HFFc6 (cell line): Measurements from ENCODE around the gene OSBPL5. TPM values are rescaled to one million over a fixed set of nuclear protein-coding genes. Genes with fewer than 3 reads are reported as not detected.
"Not testable (repeated sequence)": the region's sequence is repeated elsewhere in the genome, so short reads cannot be mapped to it uniquely, and the experiment has no call there.

ENCODE experiments used
- DNase-seq: peaks from one replicate; pipeline ENCODE4 v3.0.0-alpha.2; 2018
- H3K27ac Mint-ChIP-seq: 2 replicates; pipeline ENCODE4 v1.8.0; 2020; ENCODE audit warnings: mild to moderate bottlenecking, mixed read lengths
- H3K27me3 Mint-ChIP-seq: 2 replicates; pipeline ENCODE4 v1.8.0; 2021; ENCODE audit warnings: mild to moderate bottlenecking, moderate library complexity, mixed read lengths; ENCODE audit not compliant: insufficient read depth
- H3K36me3 Mint-ChIP-seq: 2 replicates; pipeline ENCODE4 v1.8.0; 2021; ENCODE audit warnings: low read depth, mixed read lengths
- H3K4me1 Mint-ChIP-seq: 2 replicates; pipeline ENCODE4 v1.8.0; 2020; ENCODE audit warnings: low read depth, mixed read lengths
- H3K4me3 Mint-ChIP-seq: 2 replicates; pipeline ENCODE4 v1.8.0; 2020; ENCODE audit warnings: mild to moderate bottlenecking, moderate library complexity, mixed read lengths
- H3K9me3 Mint-ChIP-seq: 2 replicates; pipeline ENCODE4 v1.8.0; 2020; ENCODE audit warnings: mild to moderate bottlenecking, mixed read lengths
- total RNA-seq, 6 experiments: library from RNA; stranded (reverse); fragmentation: NEBNext Ultra II Directional; extraction: Animal tissue kit (Norgen Biotek cat#: 25700); gene quantifications; 2 replicates in 1 of 6; 3 replicates in 5 of 6; pipeline ENCODE4 v1.2.3, GENCODE V29; 2021
- TF ChIP-seq, protein P1 (sequence below): fragments of 200-600 bp; sonication (generic); IDR thresholded peaks from 2 replicates; pipeline ENCODE4 v1.5.0; 2021; ENCODE audit warnings: antibody characterized with exemption, mild to moderate bottlenecking

OSBPL5 gene
- total RNA-seq, 6 experiments from 2014 or later: 32.6 to 42.6 (median 36.7) TPM

- Mint-ChIP-seq H3K27ac (no peak overlapping the region), H3K36me3 (peaks cover 66% of the 10 kb centered on the region), H3K27me3 (no peaks in the 10 kb centered on the region; the same call in 1 of the 2 replicates), H3K4me1 (peaks cover 10% of the 10 kb centered on the region), H3K9me3 (peaks cover 24% of the 10 kb centered on the region), H3K4me3 (no peak overlapping the region)
- TF ChIP-seq, protein P1, sequence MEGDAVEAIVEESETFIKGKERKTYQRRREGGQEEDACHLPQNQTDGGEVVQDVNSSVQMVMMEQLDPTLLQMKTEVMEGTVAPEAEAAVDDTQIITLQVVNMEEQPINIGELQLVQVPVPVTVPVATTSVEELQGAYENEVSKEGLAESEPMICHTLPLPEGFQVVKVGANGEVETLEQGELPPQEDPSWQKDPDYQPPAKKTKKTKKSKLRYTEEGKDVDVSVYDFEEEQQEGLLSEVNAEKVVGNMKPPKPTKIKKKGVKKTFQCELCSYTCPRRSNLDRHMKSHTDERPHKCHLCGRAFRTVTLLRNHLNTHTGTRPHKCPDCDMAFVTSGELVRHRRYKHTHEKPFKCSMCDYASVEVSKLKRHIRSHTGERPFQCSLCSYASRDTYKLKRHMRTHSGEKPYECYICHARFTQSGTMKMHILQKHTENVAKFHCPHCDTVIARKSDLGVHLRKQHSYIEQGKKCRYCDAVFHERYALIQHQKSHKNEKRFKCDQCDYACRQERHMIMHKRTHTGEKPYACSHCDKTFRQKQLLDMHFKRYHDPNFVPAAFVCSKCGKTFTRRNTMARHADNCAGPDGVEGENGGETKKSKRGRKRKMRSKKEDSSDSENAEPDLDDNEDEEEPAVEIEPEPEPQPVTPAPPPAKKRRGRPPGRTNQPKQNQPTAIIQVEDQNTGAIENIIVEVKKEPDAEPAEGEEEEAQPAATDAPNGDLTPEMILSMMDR: no peak
- no peak for DNase-seq
Observed at GRCh38 chr11:3115321-3115720, 49.8 kb downstream of the OSBPL5 start.

- Mint-ChIP-seq H3K36me3 (peaks cover 66% of the 10 kb centered on the region), H3K9me3 (peaks cover 24% of the 10 kb centered on the region)
- not testable (repeated sequence) for H3K4me3 Mint-ChIP-seq, H3K4me1 Mint-ChIP-seq, DNase-seq, H3K27me3 Mint-ChIP-seq, H3K27ac Mint-ChIP-seq
Observed at GRCh38 chr11:3113661-3114060, 51.4 kb downstream of the OSBPL5 start.

DNA sequence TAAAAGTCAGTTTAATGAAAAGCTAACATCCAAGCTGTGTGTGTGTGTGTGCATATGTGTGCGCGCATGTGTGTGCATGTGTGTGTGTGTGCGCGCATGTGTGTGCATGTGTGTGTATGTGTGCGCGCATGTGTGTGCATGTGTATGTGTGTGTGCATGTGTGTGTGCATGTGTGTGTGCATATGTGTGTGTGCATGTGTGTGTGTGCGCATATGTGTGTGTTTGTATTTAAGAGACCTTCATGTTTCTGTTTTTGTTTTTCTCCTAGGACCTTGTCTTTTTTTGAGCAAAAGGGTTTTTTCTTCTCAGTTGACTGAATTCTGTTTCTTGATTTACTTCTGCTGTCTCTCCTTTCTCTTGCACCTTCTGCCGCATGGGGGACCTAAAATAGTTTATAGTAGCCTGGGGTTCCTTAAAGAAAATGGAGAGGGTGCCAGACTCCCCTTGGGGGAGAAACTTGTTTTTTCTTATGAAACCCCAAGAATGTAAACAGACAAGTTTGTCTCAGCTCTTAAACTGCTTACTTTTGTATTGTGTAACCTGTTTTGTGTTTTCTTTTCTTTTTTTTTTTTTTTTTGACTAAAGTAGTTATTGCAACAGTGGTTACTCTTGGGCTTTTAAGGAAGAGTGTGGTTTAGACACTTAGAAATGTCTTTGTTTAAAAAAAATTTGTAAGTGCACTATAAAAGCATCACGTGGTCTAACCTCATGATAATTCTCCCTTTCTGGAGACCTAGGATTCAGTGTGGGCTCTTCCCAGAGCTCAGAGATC lies 53.0 kb downstream of the OSBPL5 start:
- no peak for DNase-seq
- Mint-ChIP-seq H3K27me3 (peaks cover 2% of the 10 kb centered on the region; the same call in 1 of the 2 replicates), H3K36me3 (peaks cover 58% of the 10 kb centered on the region), H3K27ac (no peak overlapping the region), H3K4me1 (peaks cover 10% of the 10 kb centered on the region), H3K9me3 (peaks cover 24% of the 10 kb centered on the region), H3K4me3 (no peak overlapping the region)
- TF ChIP-seq, protein P1: peak; percentile 14; the same call in 1 of the 2 replicates

DNA sequence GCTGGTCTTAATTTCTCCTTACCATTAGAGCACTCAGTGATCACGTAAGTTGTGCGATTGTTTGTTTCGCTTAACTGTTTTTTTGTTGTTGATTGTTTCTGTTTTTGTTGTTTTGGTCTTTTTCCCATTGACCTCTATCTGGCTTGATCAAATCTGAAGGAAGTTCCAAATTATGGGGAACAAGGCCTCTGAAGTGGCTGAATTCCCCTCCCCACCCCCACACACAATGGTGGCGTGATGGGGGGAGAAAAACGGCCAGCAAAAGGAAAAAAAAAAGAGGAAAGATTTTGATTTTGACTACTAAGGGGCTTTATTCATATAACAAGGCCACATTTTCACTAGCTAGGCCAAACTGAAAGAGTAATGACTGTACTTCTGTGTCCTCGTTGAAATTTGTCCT lies 53.6 kb downstream of the OSBPL5 start:
- H3K9me3 Mint-ChIP-seq: peaks cover 23% of the 10 kb centered on the region
- H3K27ac Mint-ChIP-seq: no peak overlapping the region
- no peak overlapping the region for H3K4me3 Mint-ChIP-seq
- no peak for DNase-seq
- peaks cover 2% of the 10 kb centered on the region; the same call in 1 of the 2 replicates for H3K27me3 Mint-ChIP-seq
- peaks cover 56% of the 10 kb centered on the region for H3K36me3 Mint-ChIP-seq
- TF ChIP-seq, protein P1: no peak
- peaks cover 10% of the 10 kb centered on the region for H3K4me1 Mint-ChIP-seq

DNA sequence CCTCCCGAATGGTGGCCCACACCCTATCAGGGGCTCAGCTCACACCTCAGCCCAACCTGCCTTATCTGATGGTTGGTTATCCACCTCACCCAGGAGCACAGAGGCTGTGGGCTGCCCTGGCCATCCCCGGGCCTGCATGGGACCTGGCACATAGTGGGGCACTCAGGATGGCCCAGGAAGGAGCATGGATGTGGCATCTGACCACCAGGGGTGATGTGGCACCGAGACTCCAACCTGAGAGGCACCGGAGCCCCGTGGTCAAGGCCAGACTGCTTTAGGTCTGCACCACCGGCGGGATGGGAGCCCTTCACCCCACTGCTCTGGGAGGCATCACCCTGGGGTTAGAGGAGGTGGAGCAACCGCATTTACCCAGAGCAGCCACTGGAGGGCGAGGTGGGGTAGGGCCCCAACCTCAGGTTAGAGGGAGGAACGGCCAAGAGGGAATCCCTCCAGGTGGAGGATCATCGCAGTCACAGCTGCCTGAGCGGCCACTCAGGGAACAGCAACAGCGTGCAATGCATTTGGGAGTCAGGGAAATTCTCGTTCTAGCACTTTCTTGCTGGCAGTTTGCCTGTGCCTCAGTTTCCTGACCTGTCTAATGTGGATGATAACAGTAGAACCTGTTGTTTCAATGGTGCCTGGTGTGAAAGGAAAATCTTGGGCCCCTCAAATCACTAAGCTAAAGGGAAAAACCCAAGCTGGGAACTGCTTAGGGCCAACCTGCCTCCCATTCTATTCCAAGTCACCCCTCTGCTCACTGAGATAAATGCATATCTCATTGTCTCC lies 55.0 kb downstream of the OSBPL5 start:
- Mint-ChIP-seq H3K27me3 (peaks cover 2% of the 10 kb centered on the region; the same call in 1 of the 2 replicates), H3K9me3 (peaks cover 15% of the 10 kb centered on the region), H3K27ac (no peak overlapping the region), H3K36me3 (peaks cover 47% of the 10 kb centered on the region), H3K4me1 (peaks cover 10% of the 10 kb centered on the region), H3K4me3 (no peak overlapping the region)
- TF ChIP-seq, protein P1: peak; percentile 85
- no peak for DNase-seq

GRCh38 chr11:3109434-3109833 lies 55.7 kb downstream of the OSBPL5 start:
- TF ChIP-seq, protein P1: no peak
- H3K27ac Mint-ChIP-seq: no peak overlapping the region
- H3K36me3 Mint-ChIP-seq: peaks cover 42% of the 10 kb centered on the region

More at GRCh38 chr11:3109434-3109833, 55.7 kb downstream of the OSBPL5 start:
- no peak overlapping the region for H3K4me3 Mint-ChIP-seq
- no peak for DNase-seq
- H3K4me1 Mint-ChIP-seq: peaks cover 10% of the 10 kb centered on the region
- peaks cover 9% of the 10 kb centered on the region for H3K9me3 Mint-ChIP-seq
- H3K27me3 Mint-ChIP-seq: peaks cover 2% of the 10 kb centered on the region; the same call in 1 of the 2 replicates
